ENCODE results near the gene SH3TC1.

DNA sequence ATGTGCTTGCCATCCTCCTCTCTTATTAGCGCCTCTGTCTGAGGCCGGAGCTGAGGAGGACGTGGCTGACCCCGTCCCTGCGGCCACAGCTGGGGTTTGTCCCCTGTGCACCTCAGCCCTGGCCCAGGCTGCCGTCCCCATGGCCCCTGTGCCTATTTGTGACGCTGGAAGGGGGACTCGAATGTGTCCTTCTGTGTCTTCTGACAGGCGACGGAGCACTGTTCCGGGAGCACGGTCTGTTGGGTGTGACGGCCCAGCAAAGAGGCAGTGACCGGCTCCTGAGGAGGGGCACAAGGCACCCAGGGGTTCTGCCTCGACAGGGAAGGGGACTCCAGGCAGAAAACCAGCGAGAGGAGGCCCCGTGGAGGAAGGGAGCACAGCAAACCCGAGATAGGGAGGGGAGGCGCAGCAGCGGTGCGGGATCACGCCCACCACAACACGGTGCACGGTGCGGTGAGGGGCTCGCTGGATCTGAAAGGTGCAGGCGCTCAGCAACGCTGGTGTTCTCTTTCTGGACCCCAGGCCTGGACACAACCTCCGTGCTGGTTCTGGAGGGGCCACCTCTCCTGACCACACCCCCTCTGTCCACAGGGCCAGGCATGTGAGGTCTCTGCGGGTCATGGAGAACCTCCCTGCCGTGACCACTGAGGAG, 5.6 kb downstream of the SH3TC1 start:
- TF ChIP-seq, protein P1, sequence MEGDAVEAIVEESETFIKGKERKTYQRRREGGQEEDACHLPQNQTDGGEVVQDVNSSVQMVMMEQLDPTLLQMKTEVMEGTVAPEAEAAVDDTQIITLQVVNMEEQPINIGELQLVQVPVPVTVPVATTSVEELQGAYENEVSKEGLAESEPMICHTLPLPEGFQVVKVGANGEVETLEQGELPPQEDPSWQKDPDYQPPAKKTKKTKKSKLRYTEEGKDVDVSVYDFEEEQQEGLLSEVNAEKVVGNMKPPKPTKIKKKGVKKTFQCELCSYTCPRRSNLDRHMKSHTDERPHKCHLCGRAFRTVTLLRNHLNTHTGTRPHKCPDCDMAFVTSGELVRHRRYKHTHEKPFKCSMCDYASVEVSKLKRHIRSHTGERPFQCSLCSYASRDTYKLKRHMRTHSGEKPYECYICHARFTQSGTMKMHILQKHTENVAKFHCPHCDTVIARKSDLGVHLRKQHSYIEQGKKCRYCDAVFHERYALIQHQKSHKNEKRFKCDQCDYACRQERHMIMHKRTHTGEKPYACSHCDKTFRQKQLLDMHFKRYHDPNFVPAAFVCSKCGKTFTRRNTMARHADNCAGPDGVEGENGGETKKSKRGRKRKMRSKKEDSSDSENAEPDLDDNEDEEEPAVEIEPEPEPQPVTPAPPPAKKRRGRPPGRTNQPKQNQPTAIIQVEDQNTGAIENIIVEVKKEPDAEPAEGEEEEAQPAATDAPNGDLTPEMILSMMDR (IDR thresholded peaks at IDR 0.05): no peak
- TF ChIP-seq POLR2A (IDR thresholded peaks at IDR 0.05): no peak

All from adrenal gland (tissue), 5 donors.